Ammon's horn (tissue), 1 donor: Measurements from ENCODE around the gene CIB4.

Experiments
- DNase-seq: peaks from one replicate; pipeline ENCODE4 v3.0.0-alpha.2; 2016; ENCODE audit warnings: low spot score

Gene CIB4

DNA sequence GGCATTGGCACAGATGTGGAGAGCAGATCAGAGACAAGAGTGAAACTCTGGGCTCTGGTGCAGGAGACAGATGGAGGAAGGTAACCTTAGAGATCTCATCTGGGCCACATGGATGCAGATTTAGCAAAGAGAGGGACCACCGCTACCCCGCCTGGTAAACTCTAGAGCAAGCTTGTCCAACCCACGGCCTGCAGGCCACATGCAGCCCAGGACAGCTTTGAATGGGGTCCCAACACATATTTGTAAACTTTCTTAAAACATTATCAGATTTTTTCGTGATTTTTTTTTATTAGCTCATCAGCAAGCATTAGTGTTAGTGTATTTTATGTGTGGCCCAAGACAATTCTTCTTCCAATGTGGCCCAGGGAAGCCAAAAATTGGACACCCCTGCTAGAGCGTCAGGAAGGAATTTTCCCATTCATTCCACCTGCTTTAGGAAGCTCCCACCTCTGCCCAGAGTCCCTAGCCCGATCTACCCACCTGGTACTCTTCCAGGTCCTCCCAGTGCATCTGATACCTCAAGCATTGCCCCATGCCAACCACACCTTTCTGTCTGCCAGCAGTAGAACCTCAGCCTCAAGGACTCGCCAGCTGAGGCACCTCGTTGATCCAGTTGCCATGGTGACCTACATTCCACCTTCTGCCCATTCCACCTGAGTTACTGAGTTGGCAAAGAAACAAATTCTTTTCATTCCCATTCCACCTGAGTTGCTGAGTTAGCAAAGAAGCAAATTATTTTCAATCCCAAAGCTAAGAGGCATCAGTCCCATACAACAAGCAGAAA lies at the start of gene CIB4:
TSS of gene CIB4 (minus strand) at position 586 of the 784 bp plus-strand sequence. CDS start at position 534, 52 bp downstream.
- DNase-seq: no peak

GRCh38 chr2:26687801-26688200 lies 46.6 kb upstream of the CIB4 start:
- DNase-seq: no peak

DNA sequence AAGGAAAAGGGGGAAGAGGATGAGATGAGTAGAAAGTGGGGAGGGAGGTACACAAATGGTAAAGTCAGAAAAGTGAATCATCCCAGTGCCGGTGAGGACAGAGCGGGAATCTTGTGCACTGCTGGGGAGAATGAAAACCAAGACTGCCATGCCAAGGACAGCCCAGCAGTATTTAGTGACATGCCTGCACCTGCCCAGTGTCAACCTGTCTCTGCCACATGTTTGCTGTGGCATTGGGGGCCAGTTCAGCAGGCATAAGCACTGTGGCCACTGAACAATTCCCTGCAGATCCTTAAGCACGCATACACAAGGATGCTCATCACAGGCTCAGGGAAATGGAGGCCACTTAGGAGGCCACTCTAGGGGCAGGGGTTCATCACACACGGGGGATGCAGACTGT lies 46.2 kb upstream of the CIB4 start:
- DNase-seq: no peak

GRCh38 chr2:26685989-26686839 lies 45.0 kb upstream of the CIB4 start:
- DNase-seq: no peak

DNA sequence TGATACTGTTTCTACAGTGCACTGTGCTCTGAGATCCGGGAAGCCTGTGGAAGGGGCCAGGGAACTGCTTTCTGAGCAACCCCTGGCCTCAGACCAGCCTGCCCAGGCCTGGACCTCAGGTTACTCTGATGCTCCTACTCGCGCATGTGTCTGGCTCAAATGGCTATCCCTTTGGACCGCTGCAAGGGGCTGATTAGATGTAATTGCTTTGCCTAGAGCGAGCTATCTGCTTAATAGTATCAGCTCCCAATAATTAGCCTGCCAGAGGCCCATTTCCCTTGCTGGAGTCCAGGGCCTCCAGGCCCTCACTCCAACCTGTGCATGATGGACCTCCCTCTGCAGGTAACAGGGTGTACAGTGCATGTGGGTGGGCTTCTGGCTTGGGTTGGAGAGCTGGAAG lies 44.2 kb upstream of the CIB4 start:
- no peak for DNase-seq

GRCh38 chr2:26683583-26683982 lies 42.4 kb upstream of the CIB4 start:
- DNase-seq: no peak

- DNase-seq: no peak
These were observed 41.0 kb upstream of the CIB4 start for GRCh38 chr2:26682155-26682554.

- DNase-seq: no peak
These were observed 40.5 kb upstream of the CIB4 start for GRCh38 chr2:26681656-26682055.

DNA sequence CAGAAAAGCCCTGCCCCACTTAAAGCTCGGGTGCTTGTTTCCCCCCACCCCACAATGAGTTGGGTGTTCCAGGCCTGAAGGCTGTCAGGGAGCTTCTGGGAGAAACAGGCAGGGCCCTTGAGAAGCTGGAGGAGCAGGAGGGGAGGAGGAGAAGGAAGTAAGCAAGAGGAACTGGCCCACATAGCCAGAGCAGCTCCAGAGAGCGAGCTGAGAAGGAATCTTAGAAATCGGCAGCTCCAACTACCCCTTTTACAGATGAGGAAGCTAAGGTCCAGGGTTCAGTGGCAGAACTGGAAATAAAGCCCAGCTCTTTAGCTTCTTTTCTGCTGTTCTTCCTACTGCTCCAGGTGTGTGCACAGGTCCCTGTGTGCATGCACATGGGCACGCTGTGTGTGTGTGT lies 38.7 kb upstream of the CIB4 start:
- DNase-seq: no peak

- DNase-seq: no peak
These were observed 36.9 kb upstream of the CIB4 start for GRCh38 chr2:26678035-26678434.

- DNase-seq: no peak
These were observed 34.6 kb upstream of the CIB4 start for GRCh38 chr2:26675651-26676255.

DNA sequence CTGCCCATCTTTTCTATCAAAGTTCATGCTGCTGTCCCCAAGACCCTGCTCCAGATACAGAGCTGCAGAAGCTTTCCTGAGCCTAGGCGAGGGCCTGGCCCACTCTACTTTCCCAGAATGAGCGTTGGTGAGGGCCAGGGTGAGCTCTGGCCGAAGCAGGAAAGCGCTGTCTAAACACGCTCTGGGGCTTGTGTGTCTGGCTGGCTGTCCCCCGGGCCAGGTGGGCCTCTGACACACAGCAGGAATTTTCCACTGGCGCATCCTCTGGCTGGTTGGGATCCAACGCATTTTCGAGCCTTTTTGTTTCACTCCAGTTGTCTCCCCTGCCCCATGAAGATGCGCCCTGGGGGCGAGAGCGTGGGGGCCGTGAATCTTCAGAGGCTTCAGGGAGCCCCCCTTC lies 33.6 kb upstream of the CIB4 start:
- no peak for DNase-seq

- DNase-seq: no peak
These were observed 33.0 kb upstream of the CIB4 start for GRCh38 chr2:26674002-26674751.

DNA sequence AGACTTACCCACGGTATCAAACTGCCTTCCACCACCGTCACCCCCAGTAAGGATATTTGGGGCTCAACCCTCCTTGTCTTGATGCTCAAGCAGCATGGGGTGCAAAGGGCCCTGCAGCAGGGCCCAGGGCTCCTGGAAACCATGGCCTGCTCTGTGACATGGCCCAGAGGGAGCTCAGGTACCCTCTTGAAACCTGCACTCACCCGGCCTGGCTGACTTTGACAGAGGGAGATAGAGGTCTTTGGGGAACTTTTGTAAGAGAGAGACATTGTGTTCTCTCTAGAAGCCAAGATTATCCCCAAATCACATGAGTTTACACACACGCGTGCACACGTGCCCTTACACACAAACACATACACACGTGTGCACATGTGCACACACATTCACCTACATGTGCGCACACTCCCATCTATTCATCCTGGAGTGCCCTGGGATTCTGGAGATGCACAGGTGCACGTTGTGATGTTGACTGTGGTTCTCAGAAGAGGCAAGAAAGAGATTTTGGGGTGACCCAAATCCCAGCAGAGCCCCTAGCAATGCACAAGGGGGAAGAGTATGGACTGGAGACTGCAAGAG lies 31.7 kb upstream of the CIB4 start:
- no peak for DNase-seq

GRCh38 chr2:26672112-26672817 lies 31.1 kb upstream of the CIB4 start:
- no peak for DNase-seq

DNA sequence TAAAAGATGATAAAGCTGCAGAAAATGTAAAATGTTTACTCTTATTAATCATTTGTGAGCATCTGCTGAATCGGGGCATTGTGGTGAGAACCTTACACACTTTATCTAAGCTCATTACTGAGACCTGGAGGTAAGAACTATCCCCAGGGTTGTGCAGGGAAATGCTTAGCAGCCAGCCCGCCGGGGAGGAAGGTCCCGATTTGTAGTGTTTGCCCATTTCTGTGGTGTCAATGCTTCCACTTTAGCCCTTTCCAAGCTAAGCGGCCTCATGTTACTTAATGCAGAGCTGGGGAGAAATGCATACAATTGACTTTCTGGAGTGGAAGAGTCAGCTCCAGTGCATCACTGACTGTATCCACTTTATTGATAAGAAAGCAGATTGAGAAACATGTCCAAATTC lies 30.5 kb upstream of the CIB4 start:
- DNase-seq: no peak

- DNase-seq: no peak
These were observed 29.8 kb upstream of the CIB4 start for GRCh38 chr2:26670931-26671460.

DNA sequence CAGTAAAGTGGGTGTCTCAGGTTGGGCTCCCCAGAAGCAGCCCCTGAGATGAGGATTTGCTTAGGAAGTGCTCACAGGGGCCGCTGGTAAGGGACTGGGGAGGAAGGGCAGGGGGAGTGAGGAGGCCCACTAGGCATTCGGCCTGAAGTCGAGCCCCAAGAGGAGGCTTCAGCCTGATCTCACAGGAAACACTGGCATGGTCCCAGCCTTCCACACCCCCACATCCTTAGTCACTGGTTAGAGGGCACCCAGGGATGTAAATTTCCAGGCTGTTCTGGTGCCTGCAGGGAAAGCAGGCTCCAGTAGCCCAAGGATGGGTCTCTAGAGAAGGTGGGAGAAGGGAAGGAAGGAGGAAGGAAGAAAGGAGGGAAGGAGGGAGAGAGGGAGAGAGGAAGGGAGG lies 29.0 kb upstream of the CIB4 start:
- DNase-seq: no peak

DNA sequence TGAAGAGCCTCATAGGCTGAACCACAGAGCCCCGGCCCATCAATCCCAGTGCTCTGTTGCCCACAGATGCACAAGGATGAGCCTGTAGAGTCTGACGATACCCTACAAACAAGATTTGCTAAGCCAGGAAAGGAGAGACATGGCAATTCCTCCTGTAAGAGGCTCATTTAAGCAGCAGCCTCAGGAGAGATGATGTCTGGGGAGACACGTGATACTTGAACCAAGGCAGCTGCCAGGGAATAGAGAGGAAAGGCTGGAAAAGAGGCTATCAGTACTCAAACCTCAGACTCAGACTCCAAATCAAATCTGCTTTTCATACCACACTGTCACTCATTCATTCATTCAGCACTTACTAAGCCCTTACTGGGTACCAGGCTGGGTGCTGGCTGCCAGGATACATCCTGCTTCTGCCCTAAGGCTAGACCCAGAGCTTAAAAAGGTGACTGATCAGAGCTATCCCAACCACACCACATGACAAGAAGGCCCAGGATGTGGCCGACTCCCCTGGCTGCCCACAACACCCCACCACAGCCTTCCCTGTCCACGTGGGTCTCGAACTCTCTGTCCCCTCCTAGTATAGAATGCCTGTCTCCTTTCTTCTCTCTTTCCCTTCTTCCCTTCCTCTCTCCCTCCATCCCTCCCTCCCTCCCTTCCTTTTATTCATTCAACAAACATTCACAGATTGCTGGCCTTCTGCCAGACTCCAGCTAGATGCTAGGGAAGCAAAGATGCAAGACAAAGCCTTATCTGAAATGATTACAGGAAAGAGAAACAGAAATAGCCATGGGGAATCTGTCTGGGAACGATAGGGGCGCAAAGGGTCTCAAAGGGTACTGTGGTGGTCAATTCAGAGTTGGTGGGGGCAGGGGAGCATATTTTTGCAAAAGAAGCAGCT lies 27.9 kb upstream of the CIB4 start:
- no peak for DNase-seq

DNA sequence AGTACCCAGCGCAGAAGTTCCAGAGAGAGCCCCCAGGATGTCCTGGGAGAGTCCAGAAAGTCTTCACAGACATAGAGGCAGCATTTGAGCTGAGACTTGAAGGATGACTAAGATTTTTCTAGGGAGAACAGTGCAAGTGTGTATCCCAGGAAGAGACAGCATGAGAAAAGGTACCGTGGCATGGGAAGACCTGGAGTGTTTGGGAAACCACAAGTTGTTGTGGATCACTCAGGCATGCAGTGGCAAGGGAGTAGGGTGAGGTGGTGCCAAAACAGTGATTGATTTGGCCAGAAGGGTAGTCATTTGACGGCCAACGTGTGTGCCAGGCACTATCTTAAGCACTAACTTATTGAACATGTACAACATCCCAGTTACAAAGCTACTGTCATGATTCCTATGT lies 26.9 kb upstream of the CIB4 start:
- DNase-seq: no peak
